Middle frontal gyrus (tissue), 1 donor: Measurements from ENCODE around the gene GALNT12.

Source experiments
- DNase-seq: peaks from one replicate; pipeline ENCODE4 v3.0.0-alpha.2; 2015; ENCODE audit warnings: low spot score; ENCODE audit errors: extremely low spot score

Gene GALNT12, protein sequence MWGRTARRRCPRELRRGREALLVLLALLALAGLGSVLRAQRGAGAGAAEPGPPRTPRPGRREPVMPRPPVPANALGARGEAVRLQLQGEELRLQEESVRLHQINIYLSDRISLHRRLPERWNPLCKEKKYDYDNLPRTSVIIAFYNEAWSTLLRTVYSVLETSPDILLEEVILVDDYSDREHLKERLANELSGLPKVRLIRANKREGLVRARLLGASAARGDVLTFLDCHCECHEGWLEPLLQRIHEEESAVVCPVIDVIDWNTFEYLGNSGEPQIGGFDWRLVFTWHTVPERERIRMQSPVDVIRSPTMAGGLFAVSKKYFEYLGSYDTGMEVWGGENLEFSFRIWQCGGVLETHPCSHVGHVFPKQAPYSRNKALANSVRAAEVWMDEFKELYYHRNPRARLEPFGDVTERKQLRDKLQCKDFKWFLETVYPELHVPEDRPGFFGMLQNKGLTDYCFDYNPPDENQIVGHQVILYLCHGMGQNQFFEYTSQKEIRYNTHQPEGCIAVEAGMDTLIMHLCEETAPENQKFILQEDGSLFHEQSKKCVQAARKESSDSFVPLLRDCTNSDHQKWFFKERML

DNA sequence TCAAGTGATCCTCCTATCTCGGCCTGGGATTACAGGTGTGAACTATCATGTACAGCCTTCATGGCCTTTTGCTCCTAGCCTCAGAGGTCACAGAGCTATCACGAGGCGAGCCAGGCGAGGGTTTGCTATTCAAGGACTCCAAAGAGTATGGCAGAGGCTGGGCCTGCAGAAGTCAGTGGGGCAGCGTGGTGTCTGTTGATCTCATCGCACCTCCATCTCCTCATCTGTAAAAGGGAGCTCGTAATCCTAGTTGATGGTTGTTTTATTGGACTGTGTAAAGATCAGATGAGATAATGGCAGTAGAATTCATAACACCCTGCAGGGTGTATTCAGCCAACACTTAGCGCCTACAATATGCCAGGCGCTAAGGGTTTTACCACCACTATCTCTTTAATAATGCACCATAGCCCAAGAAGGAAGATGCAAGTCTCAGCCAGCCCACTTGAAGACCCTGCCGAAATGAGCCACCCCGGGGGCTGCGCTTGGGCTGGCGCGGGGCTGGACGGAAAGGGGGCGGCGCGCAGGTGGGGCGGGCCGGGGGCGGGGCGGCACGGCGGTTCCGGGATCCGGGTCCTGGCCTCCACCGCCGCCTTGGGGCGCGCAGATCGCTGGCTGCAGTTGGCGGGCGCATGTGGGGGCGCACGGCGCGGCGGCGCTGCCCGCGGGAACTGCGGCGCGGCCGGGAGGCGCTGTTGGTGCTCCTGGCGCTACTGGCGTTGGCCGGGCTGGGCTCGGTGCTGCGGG, at the start of gene GALNT12:
GALNT12 (plus strand) TSS at position 601 of the 744 bp plus-strand sequence; CDS start at position 630, 29 bp downstream.
- DNase-seq, result no peak

DNA sequence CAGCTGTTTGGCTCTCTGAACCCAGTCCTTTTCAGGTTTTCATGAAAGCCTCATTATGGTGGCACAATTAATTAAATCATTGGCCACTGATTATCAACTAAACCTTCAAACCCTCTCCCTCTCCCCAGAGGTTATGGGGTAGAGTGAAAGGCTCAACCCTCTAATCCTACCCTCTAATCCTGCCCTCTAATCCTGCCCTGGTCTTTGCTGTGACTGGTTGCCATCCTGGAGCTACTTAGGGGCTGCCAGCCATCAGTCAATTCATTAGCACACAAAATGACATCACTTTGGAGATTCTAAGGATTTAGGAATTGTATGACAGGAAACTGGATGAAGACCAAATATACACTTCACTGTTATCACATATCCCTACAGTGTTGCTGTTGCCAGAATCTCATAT, 47.2 kb upstream of the GALNT12 start:
- no peak for DNase-seq

DNA sequence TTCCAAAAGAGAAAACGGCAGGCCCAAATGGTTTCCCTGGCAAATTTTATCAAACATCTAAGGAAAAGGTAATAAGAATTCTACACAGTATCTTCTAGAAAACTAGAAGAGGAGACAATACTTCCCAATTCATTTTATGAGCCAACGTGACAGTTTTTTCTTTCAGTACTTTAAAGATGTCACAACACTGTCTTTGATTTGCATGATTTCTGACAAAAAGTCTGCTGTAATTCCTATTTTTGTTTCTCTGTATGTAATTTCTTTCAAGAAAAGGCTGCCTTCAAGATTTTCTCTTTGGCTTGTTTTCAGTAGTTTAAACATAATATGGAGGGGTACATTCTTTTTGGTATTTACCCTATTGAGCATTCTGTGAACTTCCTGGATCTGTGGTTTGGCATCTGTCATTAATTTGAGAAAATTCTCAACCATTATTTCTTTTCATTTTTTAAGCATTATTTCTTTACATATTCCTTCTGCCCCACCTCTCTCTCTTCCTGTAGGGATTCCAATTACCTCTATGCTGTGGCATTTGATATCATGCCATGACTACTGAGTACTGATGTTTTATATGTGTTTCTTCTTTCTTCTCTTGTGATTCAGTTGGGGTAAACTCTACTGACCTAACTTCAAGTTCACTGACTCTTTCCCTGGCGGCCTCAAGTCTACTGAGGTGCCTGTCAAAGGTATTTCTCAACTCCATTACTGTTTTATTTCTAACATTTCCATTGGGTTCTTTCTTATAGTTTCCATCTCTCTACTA, 43.3 kb upstream of the GALNT12 start:
- no peak for DNase-seq

DNA sequence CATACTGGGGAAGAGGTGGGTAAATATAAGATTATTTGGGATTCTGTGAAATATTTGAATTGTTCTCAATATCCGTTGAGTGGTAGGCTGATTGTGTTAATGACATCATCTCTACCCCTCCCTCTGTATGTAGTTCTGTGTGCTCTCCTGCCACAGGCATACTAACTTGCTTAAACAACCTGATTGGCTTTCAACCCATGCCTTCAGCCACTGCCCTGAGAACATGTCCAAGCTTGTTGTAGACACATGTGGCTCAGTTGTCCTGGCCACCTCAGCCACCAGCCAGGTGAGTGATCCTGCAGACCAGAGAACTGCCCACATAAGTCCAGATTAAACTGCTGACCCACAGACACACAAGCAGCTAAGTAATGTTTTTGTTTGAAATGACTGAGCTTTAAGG, 42.2 kb upstream of the GALNT12 start:
- DNase-seq, result no peak

DNA sequence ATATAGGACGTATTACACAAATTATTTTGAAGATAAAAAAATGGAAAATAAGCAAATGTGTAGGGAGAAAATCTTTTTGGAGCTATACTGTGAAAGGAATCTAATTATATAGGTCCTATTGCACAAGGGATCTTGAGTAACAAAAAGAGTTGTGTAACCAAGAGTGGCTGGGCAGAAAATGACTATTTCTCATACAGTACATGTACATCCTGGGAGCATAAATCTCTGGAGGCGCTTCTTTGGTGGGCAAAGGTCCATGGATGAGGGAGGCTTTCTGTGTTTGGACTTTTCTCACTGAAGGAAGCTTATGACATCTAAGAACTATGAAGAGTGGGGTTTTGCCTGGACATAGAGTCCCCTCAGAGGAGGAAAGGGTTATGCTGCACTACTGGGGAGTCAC, 40.9 kb upstream of the GALNT12 start:
- DNase-seq, result no peak

DNA sequence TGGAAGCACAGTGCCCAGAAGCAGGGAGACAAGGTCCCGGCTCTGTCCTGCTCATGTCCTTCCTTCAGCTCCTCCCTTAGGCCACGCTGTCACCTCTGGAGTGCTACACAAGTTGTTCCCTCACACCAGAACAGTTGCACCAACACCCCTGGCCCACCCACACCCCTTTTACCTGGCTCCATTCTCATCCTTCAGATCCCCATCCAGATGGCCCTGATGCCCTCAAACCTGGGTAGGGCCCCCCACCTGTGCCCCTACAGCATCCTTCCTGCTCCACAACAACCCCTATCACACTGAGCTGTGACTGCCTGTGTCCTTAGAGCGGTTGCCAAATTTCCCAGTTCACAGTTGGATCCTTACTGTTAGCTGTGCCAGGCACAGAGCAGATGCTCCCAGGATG, 40.3 kb upstream of the GALNT12 start:
- DNase-seq, result no peak

DNA sequence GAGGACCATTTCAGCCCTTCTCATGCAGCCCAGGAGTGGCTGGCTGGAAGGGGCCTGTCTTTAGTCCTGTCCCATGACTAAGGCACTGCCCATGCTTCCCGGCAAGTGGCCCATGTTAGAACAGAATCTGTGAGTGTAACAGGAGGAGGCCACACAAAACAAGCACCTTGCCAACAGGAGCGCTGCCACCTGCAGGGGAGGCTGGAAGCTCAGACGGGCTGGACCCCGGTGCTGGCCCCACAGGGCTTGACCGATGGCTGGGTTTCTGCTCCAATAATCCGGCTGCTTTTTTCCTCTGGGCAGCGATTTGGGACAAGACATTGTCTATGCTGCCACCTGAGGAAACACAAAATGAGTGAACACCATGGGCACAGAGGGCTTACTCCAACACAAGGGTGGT, 39.6 kb upstream of the GALNT12 start:
- no peak for DNase-seq

DNA sequence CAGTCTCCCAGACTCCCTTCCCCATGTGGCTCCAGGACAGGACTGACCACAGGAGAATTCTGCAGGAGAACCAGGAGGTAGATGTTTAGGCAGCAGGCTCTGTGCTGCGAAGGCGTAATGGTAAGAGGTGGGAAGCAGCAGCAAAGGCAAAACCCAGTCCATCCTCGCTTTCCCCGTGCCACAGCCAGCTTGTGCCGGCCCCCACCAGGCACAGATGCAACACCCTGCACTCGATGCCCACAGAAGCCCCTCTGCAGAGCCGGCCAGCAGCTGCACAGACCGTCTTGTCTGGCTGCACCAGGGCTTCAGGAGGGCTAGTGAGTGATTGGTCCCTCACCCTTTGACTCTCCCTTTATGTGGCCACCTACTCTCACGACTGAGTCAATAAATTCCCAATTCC, 39.1 kb upstream of the GALNT12 start:
- DNase-seq, result no peak

DNA sequence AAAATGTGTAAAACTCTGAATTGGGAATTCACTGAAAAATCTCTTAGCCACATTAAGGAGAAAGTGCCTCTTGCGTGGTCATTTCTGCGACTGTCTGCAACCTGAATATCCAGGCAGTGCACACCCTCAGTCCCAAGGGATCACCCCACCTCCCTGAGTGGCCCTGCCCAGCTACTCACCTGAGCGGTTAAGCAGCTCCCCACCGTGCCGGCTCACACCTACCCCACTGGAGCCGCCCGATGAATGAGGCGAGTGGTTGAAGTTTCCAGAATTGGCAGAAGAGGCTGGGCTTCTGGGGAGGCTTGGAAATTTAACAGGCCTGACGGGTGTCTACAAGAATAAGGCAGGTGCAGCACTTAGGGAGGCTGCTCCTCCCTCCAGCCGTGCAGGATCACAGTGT, 36.8 kb upstream of the GALNT12 start:
- no peak for DNase-seq

DNA sequence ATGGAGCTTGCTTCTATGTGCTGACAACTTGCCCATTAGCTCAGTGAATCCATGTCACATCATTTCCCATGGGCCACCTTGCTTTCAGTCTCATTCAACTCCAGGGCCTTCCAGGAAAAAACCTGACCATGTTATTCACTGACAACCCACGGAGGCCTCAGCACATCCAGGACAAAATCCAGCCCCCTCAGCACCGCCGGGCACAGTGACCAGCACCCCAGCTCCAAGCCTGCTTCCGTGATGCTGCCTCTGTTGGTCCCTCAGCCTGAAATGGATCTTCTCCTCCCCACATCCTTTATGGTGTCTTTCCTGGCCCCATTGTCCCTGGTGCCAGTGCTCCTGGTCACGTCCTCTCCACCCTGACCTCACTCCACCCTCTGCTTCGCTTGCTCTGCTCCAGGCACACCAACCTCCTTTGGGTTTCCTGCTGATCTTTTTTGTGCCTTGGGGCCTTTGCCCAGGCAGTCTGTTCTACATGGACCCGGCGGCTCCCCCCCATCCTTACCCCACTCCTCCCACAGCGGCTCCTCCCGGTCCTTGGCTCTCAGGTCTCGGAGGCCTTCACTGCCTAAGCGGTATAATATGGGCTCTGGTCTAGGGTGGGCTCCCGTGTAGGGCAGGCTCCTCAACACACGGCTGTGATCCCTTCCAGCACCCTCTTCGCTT, 36.1 kb upstream of the GALNT12 start:
- no peak for DNase-seq

DNA sequence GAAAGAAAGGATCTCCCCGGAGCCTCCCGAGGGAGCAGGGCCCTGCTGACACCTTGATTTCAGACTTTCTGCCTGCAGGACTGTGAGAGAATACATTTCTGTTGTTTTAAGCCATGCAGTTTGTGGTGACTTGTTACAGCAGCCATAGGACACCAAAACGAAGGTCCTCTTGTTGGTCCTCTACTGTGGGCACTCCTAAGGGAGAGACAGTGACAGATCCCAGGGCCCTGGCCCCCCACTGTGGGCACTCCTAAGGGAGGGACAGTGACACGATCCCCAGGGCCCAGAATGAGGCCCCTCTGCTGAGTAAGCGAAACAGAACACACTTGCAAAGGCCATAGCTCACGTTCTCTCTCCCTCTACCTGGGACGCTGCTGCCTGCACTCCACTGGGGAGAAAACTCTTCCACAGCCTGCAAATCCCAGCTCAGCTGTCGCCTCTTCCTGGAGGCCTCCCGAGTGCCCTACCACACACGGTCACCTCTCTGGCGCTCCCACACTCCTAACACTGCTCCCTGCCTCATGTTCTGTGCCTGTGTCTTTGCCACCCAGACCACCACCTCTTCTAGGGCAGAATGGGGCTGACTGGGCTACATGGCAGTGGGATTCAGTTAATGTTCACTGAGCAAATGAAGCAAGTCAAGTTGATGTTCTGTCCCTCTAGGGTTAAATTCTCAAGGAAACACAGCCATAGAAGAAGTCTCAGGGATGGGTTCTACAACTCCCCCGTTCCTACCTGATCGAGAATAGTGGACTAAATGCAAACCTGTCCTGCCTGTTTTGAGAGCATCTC, 34.9 kb upstream of the GALNT12 start:
- DNase-seq, result no peak

DNA sequence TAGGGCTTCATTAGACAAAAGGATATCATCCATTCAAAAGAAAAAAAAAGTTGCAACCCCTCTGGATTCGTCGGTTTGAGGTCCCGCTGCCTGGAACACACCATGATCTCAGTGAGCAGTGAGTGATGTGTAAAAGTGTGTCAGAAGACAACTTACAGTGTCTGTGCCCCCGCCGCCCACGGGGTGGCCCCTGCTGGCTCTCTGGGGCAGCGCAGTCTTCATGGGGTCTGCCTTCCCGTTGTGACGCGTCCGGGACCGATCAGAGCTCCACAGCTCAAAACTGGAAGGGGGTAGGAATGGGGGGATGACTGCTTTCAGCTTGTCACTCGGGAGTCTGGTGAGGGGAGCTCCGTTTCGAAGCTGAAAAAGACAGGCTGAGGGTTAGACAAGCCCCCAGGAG, 33.7 kb upstream of the GALNT12 start:
- no peak for DNase-seq

DNA sequence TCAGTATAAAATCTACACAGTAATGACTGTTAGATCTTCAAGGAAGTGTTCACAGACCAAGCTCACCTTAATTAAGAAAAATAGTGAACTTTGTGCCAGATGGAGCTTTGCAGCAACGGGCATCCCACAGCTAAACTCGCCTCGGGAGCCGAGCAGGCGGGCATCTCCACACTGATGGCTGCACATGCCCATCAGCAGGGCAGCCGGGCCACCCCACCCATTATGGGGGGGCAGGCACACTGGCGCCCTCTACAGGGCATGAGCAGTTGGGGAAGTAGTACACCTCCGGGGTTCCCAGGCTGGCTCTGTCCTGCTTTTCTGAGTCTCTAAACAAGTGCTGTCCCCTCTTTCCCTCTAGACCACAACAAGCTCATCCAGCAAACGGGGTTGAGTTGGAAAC, 32.7 kb upstream of the GALNT12 start:
- no peak for DNase-seq

DNA sequence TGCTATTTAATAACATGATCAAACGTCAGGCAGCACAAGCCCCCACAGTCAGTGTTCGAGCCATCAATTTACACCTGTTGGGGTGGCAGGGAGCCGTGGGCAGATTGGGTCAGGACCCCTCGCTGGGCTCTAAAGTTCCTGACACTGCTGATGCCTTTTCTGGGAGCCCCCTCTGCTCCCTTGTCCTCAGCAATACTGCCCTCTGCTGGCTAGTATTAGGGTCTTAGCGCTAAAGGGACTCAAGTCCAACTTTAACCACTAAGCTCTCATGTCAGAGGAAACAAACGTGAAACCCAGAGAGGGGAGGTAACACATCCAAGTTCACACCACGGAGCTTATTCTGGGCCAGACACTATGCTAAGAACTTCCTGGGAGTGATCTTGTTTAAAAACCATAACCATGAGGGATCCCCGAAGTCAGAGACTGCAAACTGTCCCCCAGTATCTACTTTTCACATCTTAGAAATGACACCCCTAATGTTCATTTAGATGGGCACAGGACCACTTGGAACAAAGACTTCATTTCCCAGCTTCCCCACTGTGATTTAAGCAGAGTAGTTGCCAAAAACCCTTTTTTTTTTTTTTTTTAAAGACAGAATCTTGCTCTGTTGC, 31.5 kb upstream of the GALNT12 start:
- no peak for DNase-seq

DNA sequence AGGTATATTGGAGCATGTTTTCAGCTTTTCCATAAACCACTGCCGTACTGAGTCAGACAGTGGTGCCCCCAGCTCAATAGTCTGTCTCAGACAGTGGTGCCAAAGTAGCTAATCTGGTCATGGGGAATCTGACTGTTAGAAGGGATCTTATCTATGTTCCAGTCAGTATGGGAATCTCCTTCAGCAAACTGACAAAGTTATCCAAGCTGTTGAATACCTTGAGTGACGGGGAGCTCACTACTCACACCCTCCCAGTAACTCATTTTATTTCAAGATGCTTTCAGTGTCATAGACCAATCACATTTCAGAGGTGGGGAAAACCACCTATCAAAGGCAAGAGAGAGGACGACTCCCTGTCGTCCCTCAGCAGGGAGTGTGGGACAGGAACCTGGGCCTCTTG, 29.9 kb upstream of the GALNT12 start:
- DNase-seq, result no peak

DNA sequence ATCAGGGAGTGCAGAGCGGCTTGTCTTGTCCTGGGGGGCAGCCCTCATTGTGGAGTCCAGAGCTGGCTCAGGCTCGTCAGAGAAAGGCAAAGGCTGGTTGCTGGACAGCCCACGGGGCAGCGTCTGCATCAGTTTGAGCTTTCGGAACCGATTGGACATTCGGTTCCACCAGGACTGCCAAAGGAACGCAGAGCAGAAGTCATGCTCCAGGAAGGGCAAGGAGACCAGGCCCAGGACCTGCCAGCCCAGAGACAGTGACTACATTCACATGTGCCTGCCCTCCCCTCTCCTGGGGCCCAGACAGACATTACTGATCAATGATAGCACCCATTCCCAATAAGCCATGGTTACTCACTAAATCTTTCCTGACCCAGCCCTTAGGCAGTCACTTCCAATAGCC, 29.2 kb upstream of the GALNT12 start:
- DNase-seq, result no peak

DNA sequence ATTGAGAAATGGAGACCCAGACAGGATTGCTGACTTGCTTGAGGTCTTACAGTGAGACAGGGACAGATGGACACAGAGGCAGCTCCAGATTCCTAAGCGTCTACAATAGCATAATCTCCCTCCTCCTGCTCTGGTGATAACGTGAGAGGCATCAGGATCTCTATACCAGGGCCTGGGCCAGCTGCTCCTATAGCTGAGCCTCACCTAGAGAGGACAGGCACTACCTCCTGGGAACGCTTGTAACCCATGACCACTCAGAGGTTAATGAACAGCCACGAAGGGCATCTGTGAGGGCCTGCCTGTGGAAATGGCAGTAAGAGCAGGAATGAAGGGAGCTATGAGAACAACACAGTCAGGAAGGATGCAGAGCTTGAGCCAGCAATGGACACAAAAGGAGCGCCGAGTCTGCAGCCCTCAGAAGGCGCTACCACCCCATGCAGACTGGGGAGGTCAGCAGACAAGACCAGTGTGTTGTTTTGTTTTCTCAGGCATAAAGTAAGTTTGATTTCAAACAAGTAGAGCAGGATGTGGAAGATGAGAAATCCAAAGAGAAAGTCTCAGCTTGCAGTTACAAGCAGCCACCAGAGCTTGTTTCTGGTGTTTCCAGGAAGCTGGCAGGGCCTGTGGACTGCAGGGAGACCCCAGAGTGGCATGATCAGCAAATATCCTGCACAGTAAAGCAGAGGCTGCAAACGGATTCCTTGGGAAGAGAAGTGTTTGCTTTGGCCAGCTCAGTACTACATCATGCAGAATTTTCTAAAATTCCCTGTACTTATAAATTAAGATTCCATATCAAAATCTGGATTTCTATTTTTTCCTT, 28.5 kb upstream of the GALNT12 start:
- no peak for DNase-seq

DNA sequence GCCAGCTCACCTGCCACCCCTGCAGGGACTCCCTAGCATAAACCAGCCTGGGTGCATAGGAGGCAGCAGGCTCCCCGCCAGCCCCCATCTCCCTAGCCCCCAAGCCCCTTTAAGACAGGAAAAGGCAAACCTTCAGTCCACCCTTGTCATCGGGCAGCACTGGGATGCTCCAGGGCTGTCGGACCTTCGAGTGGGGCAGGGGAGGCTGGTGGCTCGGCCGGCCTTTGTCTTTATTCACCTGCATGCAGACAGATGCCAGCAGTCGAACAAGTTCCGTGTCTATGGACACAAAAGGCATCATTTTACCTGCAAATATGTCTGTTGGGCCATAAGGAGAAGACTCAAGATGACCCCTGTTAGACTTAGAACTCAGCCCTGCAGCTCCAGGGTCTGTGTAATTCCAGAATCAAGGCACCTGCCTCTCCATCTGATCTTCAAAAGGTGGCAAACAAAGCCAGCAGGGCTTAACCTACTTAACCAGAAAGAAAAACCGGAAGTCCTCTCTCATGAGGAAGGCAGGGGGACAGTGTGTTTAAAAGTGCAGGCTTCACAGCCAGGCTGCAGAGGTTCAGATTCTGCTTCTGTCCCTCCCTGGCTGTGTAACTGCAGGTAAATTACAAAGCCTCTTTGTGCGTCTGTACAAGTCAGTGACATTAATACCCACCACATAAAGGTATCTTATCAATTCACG, 27.3 kb upstream of the GALNT12 start:
- no peak for DNase-seq
